HepG2 (cell line): ENCODE measurements around the gene NELFB. TPM values are rescaled to one million over a fixed set of nuclear protein-coding genes. Genes with fewer than 3 reads are reported as not detected.
A peak's percentile ranks its signal among the peaks of the same experiment; 100 is the strongest.

Experiments
- ARID2 ChIP-seq: sonication (generic); formaldehyde crosslinking; IDR thresholded peaks from 2 replicates; pipeline ENCODE4 v1.8.1; 2022; ENCODE audit warnings: mild to moderate bottlenecking, missing genetic modification reagents, borderline replicate concordance
- ASH2L ChIP-seq: fragments of 300-600, 200-600 bp; sonication (generic); IDR thresholded peaks from 2 replicates; pipeline ENCODE4 v1.7.0; 2017; ENCODE audit warnings: low read depth, mild to moderate bottlenecking, moderate library complexity, mixed read lengths, low read length; ENCODE audit not compliant: insufficient read length
- CSRNP1 ChIP-seq: sonication (generic); formaldehyde crosslinking; IDR thresholded peaks from 2 replicates; pipeline ENCODE4 v1.8.1; 2023; ENCODE audit warnings: mild to moderate bottlenecking, missing genetic modification reagents
- ELF4 ChIP-seq: sonication (generic); formaldehyde crosslinking; IDR thresholded peaks from 2 replicates; pipeline ENCODE4 v1.5.0; 2020; ENCODE audit warnings: missing genetic modification reagents, mild to moderate bottlenecking, moderate library complexity, borderline replicate concordance
- IRX3 ChIP-seq: sonication (generic); formaldehyde crosslinking; IDR thresholded peaks from 2 replicates; pipeline ENCODE4 v1.8.1; 2023; ENCODE audit warnings: mild to moderate bottlenecking, low read depth, missing genetic modification reagents, borderline replicate concordance
- KLF13 ChIP-seq: sonication (generic); formaldehyde crosslinking; IDR thresholded peaks from 2 replicates; pipeline ENCODE4 v1.4.0; 2020; ENCODE audit warnings: mild to moderate bottlenecking, missing genetic modification reagents
- KMT2A ChIP-seq: sonication (generic); formaldehyde crosslinking; IDR thresholded peaks from 2 replicates; pipeline ENCODE4 v1.4.0; 2020; ENCODE audit warnings: missing genetic modification reagents
- MXI1 ChIP-seq: IDR thresholded peaks from 3 replicates; pipeline ENCODE4 v1.6.1; 2012; ENCODE audit warnings: low read depth, low read length, inconsistent platforms, borderline replicate concordance
- MYNN ChIP-seq: sonication (generic); formaldehyde crosslinking; IDR thresholded peaks from 2 replicates; pipeline ENCODE4 v1.4.0; 2020; ENCODE audit warnings: mild to moderate bottlenecking, low read depth, missing genetic modification reagents
- NR2F6 ChIP-seq, 2 experiments: IDR thresholded peaks; 2 replicates each; pipeline ENCODE4 v1.6.1; 2016; ENCODE audit warnings: antibody characterized with exemption in 1 of 2, mild to moderate bottlenecking in 1 of 2
- RCOR2 ChIP-seq: IDR thresholded peaks from 2 replicates; pipeline ENCODE4 v1.6.1; 2016; ENCODE audit warnings: missing biosample characterization, missing genetic modification reagents
- SALL2 ChIP-seq: sonication (generic); formaldehyde crosslinking; IDR thresholded peaks from 2 replicates; pipeline ENCODE4 v1.8.1; 2023; ENCODE audit warnings: mild to moderate bottlenecking, missing genetic modification reagents, inconsistent platforms
- SNAI1 ChIP-seq: sonication (generic); formaldehyde crosslinking; IDR thresholded peaks from 2 replicates; pipeline ENCODE4 v1.5.0; 2020; ENCODE audit warnings: mild to moderate bottlenecking, missing genetic modification reagents, borderline replicate concordance
- SOX6 ChIP-seq, 2 experiments: fragments of 450-650 bp in 1 of 2; sonication (generic) in 1 of 2; formaldehyde crosslinking in 1 of 2; IDR thresholded peaks; 2 replicates each; pipeline versions ENCODE4 v1.4.0 to v1.6.1; 2017 to 2020; ENCODE audit warnings: antibody characterized with exemption in 1 of 2, mild to moderate bottlenecking in 1 of 2, missing genetic modification reagents in 1 of 2
- TBL1XR1 ChIP-seq: fragments of 150-350 bp; IDR thresholded peaks from 2 replicates; pipeline ENCODE4 v1.6.1; 2014; ENCODE audit warnings: borderline replicate concordance, low read length; ENCODE audit not compliant: partially characterized antibody
- ZBTB10 ChIP-seq: sonication (generic); formaldehyde crosslinking; IDR thresholded peaks from 2 replicates; pipeline ENCODE4 v1.4.0; 2020; ENCODE audit warnings: missing genetic modification reagents, borderline replicate concordance
- ZNF263 ChIP-seq: sonication (generic); formaldehyde crosslinking; IDR thresholded peaks from 2 replicates; pipeline ENCODE4 v1.4.0; 2020; ENCODE audit warnings: missing genetic modification reagents
- ZNF530 ChIP-seq: sonication (generic); formaldehyde crosslinking; IDR thresholded peaks from 2 replicates; pipeline ENCODE4 v1.5.0; 2020; ENCODE audit warnings: low read depth, mild to moderate bottlenecking, missing genetic modification reagents
- ZNF572 ChIP-seq: sonication (generic); formaldehyde crosslinking; IDR thresholded peaks from 2 replicates; pipeline ENCODE4 v1.5.1; 2020; ENCODE audit warnings: mild to moderate bottlenecking, missing genetic modification reagents
- ZNF792 ChIP-seq: IDR thresholded peaks from 2 replicates; pipeline ENCODE4 v1.6.1; 2016
- polyA plus RNA-seq, 8 experiments: library from polyadenylated mRNA; depleted of rRNA in 3 of 8; stranded (reverse) in 7 of 8; unstranded in 1 of 8; fragments of >200 nt; fragmentation: Illumina TruSeq in 4 of 8; extraction: Trizol in 4 of 8; gene quantifications; 2 replicates each; pipeline versions ENCODE4 v1.2.1 to v1.2.3, GENCODE V29; 2011 to 2016; ENCODE audit warnings: low read depth in 4 of 8, missing spikeins in 1 of 8, mixed read lengths in 1 of 8; ENCODE audit not compliant: insufficient read depth in 1 of 8
- total RNA-seq, 5 experiments: library from RNA; depleted of rRNA; stranded (reverse); fragments of >200 nt; fragmentation: Illumina TruSeq; extraction: Trizol; gene quantifications; 2 replicates each; pipeline ENCODE4 v1.2.3, GENCODE V29; 2016; ENCODE audit warnings: low read depth in 1 of 5
- TF ChIP-seq, protein P1 (sequence below): sonication (generic); formaldehyde crosslinking; IDR thresholded peaks from 2 replicates; pipeline ENCODE4 v1.5.0; 2020; ENCODE audit warnings: mild to moderate bottlenecking, missing genetic modification reagents, borderline replicate concordance

Gene NELFB
- total and polyA plus RNA-seq, 2 of the 13 experiments (the other 11 are each of a cell fraction or from before 2014, with no cell fraction given): 26.5 to 45.8 TPM

DNA sequence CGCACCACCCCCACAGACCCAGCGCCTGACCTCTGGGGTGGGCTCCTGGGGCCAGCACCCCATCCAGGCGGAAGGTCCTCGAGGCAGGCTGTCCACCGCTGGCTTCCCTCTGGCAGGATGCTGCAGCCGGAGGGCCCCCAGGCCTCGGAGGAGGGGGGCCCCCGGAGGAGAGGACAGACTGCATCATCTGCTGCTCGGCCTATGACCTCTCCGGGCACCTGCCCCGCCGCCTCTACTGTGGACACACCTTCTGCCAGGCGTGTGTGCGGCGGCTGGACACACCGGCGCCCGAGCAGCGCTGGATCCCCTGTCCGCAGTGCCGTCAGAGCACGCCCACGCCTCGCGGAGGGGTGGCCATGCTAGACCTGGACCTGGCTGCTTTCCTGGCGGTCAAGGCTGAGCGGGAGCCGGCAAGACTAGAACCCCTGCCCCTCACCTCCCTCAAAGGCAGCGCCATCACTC, 26.6 kb upstream of the NELFB start (continued):
- TF ChIP-seq ZBTB10 (CRISPR knock-in tag) (no peak), MXI1 (peak; percentile 27; the same call in 1 of the 3 replicates), CSRNP1 (CRISPR knock-in tag) (peak; percentile 25; the same call in 1 of the 2 replicates), IRX3 (CRISPR knock-in tag) (0 out of 2 replicates have a peak, but pooled peaks have one; percentile 65), ASH2L (peak; percentile 5), ZNF792 (CRISPR knock-in tag) (no peak), KMT2A (CRISPR knock-in tag) (no peak), NR2F6 (IDR thresholded peaks at IDR 0.05) (no peak), NR2F6 (CRISPR knock-in tag; IDR thresholded peaks at IDR 0.05) (peak; percentile 68; the same call in 1 of the 2 replicates), KLF13 (no peak), ELF4 (CRISPR knock-in tag) (no peak), ZNF530 (CRISPR knock-in tag) (no peak), SNAI1 (CRISPR knock-in tag) (no peak), MYNN (CRISPR knock-in tag) (no peak), SOX6 (IDR thresholded peaks at IDR 0.05) (no peak), SOX6 (CRISPR knock-in tag; IDR thresholded peaks at IDR 0.05) (no peak), SALL2 (CRISPR knock-in tag) (0 out of 2 replicates have a peak, but pooled peaks have one; percentile 48), ZNF263 (CRISPR knock-in tag) (no peak), ARID2 (CRISPR knock-in tag) (0 out of 2 replicates have a peak, but pooled peaks have one; percentile 67), TBL1XR1 (no peak), ZNF572 (0 out of 2 replicates have a peak, but pooled peaks have one; percentile 53), RCOR2 (CRISPR knock-in tag) (no peak)
- TF ChIP-seq, protein P1, sequence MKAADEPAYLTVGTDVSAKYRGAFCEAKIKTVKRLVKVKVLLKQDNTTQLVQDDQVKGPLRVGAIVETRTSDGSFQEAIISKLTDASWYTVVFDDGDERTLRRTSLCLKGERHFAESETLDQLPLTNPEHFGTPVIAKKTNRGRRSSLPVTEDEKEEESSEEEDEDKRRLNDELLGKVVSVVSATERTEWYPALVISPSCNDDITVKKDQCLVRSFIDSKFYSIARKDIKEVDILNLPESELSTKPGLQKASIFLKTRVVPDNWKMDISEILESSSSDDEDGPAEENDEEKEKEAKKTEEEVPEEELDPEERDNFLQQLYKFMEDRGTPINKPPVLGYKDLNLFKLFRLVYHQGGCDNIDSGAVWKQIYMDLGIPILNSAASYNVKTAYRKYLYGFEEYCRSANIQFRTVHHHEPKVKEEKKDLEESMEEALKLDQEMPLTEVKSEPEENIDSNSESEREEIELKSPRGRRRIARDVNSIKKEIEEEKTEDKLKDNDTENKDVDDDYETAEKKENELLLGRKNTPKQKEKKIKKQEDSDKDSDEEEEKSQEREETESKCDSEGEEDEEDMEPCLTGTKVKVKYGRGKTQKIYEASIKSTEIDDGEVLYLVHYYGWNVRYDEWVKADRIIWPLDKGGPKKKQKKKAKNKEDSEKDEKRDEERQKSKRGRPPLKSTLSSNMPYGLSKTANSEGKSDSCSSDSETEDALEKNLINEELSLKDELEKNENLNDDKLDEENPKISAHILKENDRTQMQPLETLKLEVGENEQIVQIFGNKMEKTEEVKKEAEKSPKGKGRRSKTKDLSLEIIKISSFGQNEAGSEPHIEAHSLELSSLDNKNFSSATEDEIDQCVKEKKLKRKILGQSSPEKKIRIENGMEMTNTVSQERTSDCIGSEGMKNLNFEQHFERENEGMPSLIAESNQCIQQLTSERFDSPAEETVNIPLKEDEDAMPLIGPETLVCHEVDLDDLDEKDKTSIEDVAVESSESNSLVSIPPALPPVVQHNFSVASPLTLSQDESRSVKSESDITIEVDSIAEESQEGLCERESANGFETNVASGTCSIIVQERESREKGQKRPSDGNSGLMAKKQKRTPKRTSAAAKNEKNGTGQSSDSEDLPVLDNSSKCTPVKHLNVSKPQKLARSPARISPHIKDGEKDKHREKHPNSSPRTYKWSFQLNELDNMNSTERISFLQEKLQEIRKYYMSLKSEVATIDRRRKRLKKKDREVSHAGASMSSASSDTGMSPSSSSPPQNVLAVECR (CRISPR knock-in tag): no peak
